GM18499 (cell line): Measurements from ENCODE around the gene FAM241A.
"Not testable (repeated sequence)": the region's sequence is repeated elsewhere in the genome, so short reads cannot be mapped to it uniquely, and the experiment has no call there.

Experiments
- ATAC-seq: cut with Tn5 transposase; IDR thresholded peaks from one replicate; pipeline ENCODE4 v1.9.1; 2021; ENCODE audit warnings: moderate number of reproducible peaks; ENCODE audit not compliant: insufficient read depth, unreplicated experiment

FAM241A gene

GRCh38 chr4:112171051-112171763, 26.0 kb downstream of the FAM241A start:
- ATAC-seq, result not testable (repeated sequence)

- peak; percentile 61 for ATAC-seq
These were observed 26.9 kb downstream of the FAM241A start for GRCh38 chr4:112172180-112172579.

GRCh38 chr4:112173593-112174558, 28.6 kb downstream of the FAM241A start:
- no peak for ATAC-seq

- no peak for ATAC-seq
These were observed 30.6 kb downstream of the FAM241A start for GRCh38 chr4:112175840-112176239.

GRCh38 chr4:112176596-112176995, 31.3 kb downstream of the FAM241A start:
- ATAC-seq, result no peak

GRCh38 chr4:112178741-112179140, 33.5 kb downstream of the FAM241A start:
- not testable (repeated sequence) for ATAC-seq

GRCh38 chr4:112181358-112182000, 36.2 kb downstream of the FAM241A start:
- no peak for ATAC-seq

GRCh38 chr4:112182604-112183003, 37.4 kb downstream of the FAM241A start:
- ATAC-seq, result no peak

GRCh38 chr4:112183252-112183651, 38.0 kb downstream of the FAM241A start:
- no peak for ATAC-seq

- ATAC-seq, result no peak
These were observed 39.2 kb downstream of the FAM241A start for GRCh38 chr4:112184438-112184837.

GRCh38 chr4:112185334-112185733, 40.1 kb downstream of the FAM241A start:
- ATAC-seq, result no peak

- no peak for ATAC-seq
These were observed 40.8 kb downstream of the FAM241A start for GRCh38 chr4:112185740-112186670.

- ATAC-seq, result no peak
These were observed 44.5 kb downstream of the FAM241A start for GRCh38 chr4:112189754-112190153.

GRCh38 chr4:112190684-112191083, 45.4 kb downstream of the FAM241A start:
- ATAC-seq, result no peak

GRCh38 chr4:112196461-112196860, 51.2 kb downstream of the FAM241A start:
- no peak for ATAC-seq

- no peak for ATAC-seq
These were observed 53.8 kb downstream of the FAM241A start for GRCh38 chr4:112199041-112199440.

GRCh38 chr4:112201915-112202505, 56.8 kb downstream of the FAM241A start:
- no peak for ATAC-seq

- ATAC-seq, result no peak
These were observed 58.3 kb downstream of the FAM241A start for GRCh38 chr4:112203593-112203992.

- ATAC-seq, result no peak
These were observed 61.2 kb downstream of the FAM241A start for GRCh38 chr4:112206431-112206830.
